Upper lobe of left lung (tissue), 4 donors: ENCODE measurements around the gene LCK.

ENCODE experiments used
- CTCF ChIP-seq, 6 experiments: fragments of 450-650 bp in 4 of 6; fragments of 200-600 bp in 2 of 6; sonication (generic) in 2 of 6; IDR thresholded peaks; one replicate each; pipeline ENCODE4 v1.5.1; 2016 to 2019; ENCODE audit warnings: antibody characterized with exemption in 6 of 6
- POLR2A ChIP-seq, 4 donors: fragments of 450-650 bp; IDR thresholded peaks; one replicate each; pipeline ENCODE4 v1.5.1; 2016 to 2017; ENCODE audit warnings: antibody characterized with exemption in 4 of 4, mild to moderate bottlenecking in 2 of 4

- TF ChIP-seq POLR2A (IDR thresholded peaks at IDR 0.05) (no peak), CTCF (IDR thresholded peaks at IDR 0.05) (no peak)
Observed at GRCh38 chr1:32228771-32229170, 22.3 kb upstream of the LCK start.
